ENCODE measurements around the gene TMEM150A.

- TF ChIP-seq CTCF (IDR thresholded peaks at IDR 0.05) (no peak), POLR2A (IDR thresholded peaks at IDR 0.05) (no peak), POLR2AphosphoS5 (IDR thresholded peaks at IDR 0.05) (no peak)
Measured at GRCh38 chr2:85611217-85611704, 8.8 kb upstream of the TMEM150A start.

Measured in prostate gland (tissue), 2 donors.